HPDE6-E6E7 (cell line): ENCODE measurements around the gene ZNF512.
"Not testable (repeated sequence)": the region's sequence is repeated elsewhere in the genome, so short reads cannot be mapped to it uniquely, and the experiment has no call there.

Source experiments
- DNase-seq: peaks from one replicate; pipeline ENCODE4 v3.0.0; 2011; ENCODE audit warnings: missing footprints; ENCODE audit errors: extremely low spot score

The ZNF512 gene

DNA sequence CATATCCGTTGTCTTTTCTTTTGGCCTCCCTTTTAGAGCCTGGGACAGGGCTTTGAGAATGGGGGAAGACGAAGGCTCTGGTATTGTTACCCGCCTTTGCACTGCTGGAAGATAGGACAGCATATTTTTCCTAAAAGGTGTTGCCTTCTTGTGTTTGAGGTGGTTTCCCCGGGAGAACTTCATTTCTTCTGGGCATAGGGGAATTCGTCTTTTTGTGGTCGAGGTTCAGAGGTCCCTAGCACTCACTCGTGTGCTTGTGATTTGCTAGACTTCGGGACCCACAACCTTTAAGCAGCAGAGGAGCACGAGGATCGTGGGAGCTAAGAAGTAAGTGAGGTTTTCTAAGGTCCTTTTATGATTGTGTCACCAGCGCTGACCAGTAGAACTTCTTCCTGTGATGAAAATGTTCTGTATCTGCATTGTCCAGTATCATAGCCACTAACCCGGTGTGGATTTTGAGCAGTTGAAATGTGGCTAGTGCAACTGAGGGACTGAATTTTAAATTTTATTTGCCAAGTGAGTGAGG lies 611 bp downstream of the ZNF512 start:
- DNase-seq, result peak; percentile 6

GRCh38 chr2:27584597-27584996 lies 1.8 kb downstream of the ZNF512 start:
- DNase-seq, result no peak

DNA sequence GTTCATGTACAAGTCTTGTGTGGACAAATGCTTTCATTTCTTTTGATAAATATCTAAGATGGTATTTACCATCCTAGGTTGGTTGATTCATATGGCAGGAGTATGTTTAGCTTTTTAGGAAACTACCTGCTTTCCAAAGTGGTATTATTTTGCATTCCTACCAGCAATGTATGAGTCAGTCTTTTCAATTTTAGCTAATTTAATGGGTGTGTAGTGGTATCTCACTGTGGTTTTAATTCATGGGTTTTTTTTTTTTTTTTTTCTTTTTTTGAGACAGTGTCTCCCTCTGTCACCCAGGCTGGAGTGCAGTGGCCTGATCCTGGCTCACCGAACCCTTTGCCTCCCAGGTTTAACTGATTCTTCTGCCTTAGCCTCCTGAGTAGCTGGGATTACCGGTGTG lies 4.2 kb downstream of the ZNF512 start:
- no peak for DNase-seq

DNA sequence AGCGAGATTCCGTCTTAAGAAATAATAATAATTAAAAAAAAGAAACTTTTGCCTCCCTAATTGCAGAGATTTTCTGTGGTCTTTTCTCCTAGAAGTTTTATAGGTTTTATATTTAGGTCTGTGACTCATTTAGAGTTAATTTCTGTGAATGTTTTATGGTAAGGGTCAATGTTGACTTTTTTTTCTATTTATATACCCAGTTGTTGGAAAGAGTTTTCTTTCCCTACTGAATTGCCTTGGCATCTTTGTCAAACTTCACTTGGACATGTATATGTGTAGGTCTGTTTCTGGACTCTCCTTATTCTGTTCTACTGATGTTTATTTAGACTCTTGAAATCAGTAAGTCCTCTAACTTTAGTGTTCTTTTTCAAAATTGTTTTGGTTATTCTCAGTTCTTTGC lies 5.5 kb downstream of the ZNF512 start:
- DNase-seq, result no peak

DNA sequence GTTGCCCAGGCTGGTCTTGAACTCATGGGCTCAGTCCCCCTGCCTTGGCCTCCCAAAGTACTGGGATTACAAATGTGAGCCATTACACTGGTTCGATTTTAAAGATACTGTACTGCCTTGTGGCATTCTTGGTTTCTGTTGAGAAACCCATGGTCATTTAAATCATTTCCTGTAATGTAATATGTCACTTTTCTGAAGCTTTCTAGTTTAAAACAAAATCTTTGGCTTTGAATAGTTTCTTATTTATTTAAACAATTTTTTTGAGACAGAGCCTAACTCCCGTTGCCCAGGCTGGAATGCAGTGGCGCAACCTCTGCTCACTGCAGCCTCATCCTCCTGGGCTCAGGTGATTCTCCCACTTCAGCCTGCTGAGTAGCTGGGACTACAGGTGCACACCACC lies 8.9 kb downstream of the ZNF512 start:
- DNase-seq, result no peak

- no peak for DNase-seq
Measured at GRCh38 chr2:27593240-27593639, 10.4 kb downstream of the ZNF512 start.

DNA sequence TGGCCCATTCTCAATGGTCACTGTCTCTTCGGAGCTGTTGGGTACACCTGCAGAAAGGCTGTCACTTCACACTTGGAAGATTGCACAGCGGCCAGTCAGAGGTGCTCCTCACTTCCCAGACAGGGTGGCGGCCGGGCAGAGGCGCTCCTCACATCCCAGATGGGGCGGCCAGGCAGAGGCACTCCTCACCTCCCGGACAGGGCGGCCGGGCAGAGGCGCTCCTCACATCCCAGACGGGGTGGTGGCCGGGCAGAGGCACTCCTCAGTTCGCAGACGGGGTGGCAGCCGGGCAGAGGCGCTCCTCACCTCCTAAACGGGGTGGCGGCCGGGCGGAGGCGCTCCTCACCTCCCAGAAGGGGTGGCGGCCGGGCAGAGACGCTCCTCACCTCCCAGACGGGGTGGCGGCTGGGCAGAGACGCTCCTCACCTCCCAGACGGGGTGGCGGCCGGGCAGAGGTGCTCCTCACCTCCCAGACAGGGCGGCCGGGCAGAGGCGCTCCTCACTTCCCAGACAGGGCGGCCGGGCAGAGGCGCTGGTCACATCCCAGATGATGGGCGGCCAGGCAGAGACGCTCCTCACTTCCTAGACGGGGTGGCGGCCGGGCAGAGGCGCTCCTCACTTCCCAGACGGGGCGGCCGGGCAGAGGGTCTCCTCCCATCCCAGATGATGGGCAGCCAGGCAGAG lies 11.3 kb downstream of the ZNF512 start:
- DNase-seq, result not testable (repeated sequence)

- DNase-seq, result not testable (repeated sequence)
Measured at GRCh38 chr2:27595412-27595811, 12.6 kb downstream of the ZNF512 start.

GRCh38 chr2:27596627-27597026 lies 13.8 kb downstream of the ZNF512 start:
- DNase-seq, result no peak

GRCh38 chr2:27606611-27607010 lies 23.8 kb downstream of the ZNF512 start:
- DNase-seq, result no peak

DNA sequence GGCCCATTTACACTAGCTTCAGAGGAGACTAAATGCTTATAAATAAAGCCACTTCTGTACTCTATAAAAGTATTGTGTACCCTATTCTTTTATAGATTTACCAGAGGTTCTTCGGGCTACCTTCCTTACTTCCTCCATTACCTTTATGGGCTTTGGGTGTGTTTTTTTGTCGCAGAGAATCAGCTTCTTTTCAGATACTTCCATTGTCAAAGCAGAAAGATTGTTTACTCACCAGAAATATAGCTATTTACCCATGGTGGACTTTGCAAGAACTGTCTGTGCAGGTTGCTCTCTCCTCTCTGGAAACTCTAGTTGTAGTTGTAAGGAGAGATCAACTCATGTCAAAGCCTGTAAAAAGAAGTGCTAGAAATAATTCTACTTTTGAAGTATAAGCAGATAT lies 31.1 kb downstream of the ZNF512 start:
- no peak for DNase-seq

GRCh38 chr2:27615316-27615715 lies 32.5 kb downstream of the ZNF512 start:
- DNase-seq, result no peak

DNA sequence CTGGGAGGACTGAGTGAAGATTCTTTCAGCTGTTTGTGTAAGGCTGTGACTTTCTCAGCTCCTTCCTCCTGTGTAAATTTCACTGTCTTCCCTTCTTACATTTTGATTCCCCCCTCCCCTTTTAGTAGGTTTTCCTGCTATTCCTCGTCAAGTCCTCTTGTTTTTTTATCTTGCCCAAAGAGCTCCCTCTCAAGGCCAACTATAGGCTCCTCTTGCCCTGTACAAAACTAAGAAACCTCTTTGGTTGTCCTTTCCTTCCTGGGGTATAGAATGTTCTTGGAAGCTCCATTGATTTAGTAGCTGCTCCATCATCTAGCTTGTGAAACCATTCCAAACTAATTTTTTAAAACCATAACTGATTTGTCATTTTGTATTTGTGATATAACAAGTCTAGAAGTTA lies 38.7 kb downstream of the ZNF512 start:
- no peak for DNase-seq

DNA sequence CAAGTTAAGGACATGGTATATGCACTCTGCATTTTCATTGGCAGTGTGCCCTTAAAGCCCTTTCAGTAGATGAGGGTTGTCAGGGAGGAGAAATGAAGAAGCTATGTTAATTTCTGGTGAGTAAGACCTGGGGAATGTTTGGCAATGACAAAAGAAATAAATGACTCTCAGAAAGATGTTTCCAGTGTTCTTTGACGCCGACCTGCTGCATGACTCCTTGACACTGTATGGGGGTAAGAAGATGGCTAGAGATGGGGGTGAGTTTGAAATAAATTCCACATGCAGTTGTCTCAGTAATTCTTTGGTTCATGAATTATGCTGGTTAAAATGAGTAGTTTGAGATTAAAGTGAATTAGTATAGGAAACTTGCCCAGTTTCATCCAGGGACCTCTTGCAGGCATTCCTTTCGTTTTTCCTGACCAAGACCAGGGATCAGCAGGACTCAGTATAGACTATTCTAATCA lies 40.1 kb downstream of the ZNF512 start:
- no peak for DNase-seq

- DNase-seq, result no peak
Measured at GRCh38 chr2:27624943-27625342, 42.1 kb downstream of the ZNF512 start.

DNA sequence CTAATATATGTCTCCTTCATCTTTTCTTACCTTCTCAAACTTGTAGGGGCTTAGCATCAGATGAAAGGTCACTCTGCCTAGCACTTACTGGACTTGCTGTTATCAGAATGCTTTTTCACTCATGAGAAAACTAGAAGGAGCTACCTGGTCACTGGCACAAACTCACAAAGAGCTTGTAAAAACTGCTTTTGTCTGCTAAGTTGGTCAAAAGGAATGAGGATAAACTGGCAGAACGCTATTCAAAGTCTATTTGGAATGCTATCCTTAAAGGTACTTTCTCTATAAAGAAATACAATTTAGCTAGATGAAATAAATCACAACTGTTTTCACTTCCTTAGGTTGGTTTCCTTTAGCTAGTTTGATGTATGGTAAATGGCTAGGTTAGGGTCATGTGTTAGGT lies 43.5 kb downstream of the ZNF512 start:
- DNase-seq, result not testable (repeated sequence)

DNA sequence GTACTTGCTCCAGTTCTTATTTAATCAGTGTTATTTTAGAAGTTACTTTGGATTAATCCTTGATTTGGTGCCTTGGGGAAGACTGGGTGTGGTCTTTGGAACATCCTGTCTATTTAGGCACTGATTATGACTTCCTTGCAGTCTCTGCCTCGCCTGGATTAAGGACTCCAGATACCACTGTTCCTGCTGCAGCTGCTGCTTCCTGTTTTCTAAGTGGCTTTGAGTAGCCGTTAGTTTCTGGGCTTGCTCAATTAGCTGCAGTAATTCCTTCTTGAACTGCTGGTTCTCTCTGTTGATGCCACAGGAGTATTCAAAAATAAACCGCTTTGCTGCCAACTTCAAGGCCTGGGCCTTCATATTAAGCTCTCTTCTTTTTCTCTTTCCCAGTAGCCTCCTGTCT lies 44.1 kb downstream of the ZNF512 start:
- not testable (repeated sequence) for DNase-seq

- peak; percentile 84 for DNase-seq
Measured at GRCh38 chr2:27627963-27628766, 45.3 kb downstream of the ZNF512 start.

DNA sequence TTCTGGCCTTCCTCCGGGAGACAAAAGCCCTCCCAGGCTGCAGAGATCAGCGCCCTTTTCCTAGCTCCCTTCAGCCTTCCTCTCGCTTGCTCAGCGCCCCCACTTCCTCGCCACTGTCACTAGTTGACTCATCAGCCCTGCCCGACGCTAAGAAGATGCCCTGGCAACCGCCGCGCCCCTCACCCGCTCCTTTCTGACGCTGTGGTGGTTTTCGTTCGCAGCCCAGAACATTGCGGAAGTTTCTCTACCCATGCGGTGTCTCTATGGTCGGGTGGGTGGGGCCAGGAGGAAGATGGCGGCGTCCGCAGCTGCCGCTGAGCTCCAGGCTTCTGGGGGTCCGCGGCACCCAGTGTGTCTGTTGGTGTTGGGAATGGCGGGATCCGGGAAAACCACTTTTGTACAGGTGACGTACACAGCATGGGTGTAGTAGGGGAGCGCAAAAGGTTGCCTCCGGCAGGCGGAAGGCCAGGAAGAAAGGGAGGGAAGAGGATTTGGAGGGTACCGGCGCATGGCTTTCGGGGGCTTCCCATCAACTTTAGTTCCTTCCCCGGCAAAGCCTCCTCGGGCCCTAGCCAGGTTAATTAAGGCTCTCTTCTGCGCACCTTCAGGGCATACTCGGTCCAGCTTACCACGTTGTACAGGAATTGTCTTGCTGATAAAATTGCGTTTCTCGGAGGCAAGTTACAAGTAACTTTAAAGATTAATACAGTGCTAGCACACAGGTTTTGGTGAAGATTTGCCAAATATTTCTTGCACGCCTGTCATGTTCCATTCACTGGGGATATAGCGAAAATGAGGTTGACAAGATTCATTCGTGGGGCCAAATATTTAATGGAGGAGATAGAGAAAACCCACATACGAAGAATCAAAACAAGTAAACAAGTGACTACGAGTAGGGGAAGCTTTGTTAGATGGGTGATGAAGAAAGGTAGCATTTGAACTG lies 46.2 kb downstream of the ZNF512 start, which contains the start of the genes CCDC121 and GPN1:
CCDC121 (minus strand) TSS at position 246 of the 943 bp plus-strand sequence. CDS start 1,213 bp downstream, outside the sequence.
GPN1 (plus strand) TSS at position 284 of the 943 bp plus-strand sequence; CDS start at position 293, 9 bp downstream.
- peak; percentile 80 for DNase-seq

- DNase-seq, result not testable (repeated sequence)
Measured at GRCh38 chr2:27630257-27630656, 47.4 kb downstream of the ZNF512 start.

DNA sequence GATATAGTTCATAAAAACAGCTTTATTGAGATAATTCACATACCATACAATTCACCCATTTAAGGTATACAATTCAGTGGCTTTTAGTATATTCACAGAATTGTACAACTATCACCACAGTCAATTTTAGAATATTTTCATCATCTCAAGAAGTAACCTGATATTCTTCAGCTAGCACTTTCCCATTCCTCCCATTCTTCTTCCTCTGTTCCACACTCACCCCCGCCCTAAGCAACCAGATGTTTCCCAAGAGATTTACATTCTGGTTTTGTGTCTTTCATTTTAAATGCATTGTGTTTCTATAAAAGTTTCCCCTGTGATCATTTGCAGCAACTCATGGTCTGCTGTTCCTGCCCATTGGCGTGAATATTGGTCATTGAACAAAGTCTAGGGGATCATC lies 51.4 kb downstream of the ZNF512 start:
- no peak for DNase-seq
